Right lobe of liver (tissue), 6 donors: Measurements from ENCODE around the gene GRK4. TPM values are rescaled to one million over a fixed set of nuclear protein-coding genes. Genes with fewer than 3 reads are reported as not detected.

Source experiments
- ATAC-seq, 4 donors: fragments of 200-7000 bp; cut with Tn5 transposase; one replicate each; pipeline ENCODE4 v1.9.1; 2020; ENCODE audit warnings: mild to moderate bottlenecking in 4 of 4, moderate library complexity in 4 of 4
- DNase-seq, 3 donors: peaks; one replicate each; pipeline ENCODE4 v3.0.0-alpha.2; 2020
- H3K27ac ChIP-seq, 3 donors: fragments of 200-600 bp; one replicate each; pipeline ENCODE4 v1.8.0; 2022
- H3K27me3 ChIP-seq, 2 donors: fragments of 200-600 bp; one replicate each; pipeline ENCODE4 v1.8.0; 2022
- H3K36me3 ChIP-seq, 4 donors: fragments of 200-600 bp; sonication (generic) in 1 of 4; one replicate each; pipeline versions ENCODE4 v1.5.1 to v1.8.0; 2017 to 2022; ENCODE audit warnings: control low read depth in 1 of 4
- H3K4me1 ChIP-seq, 4 donors: fragments of 200-600 bp; sonication (generic) in 1 of 4; one replicate each; pipeline versions ENCODE4 v1.5.1 to v1.8.0; 2017 to 2022; ENCODE audit warnings: control low read depth in 1 of 4
- H3K4me3 ChIP-seq, 3 donors: fragments of 200-600 bp; one replicate each; pipeline ENCODE4 v1.8.0; 2022
- H3K9me3 ChIP-seq, 4 donors: fragments of 200-600 bp; sonication (generic) in 1 of 4; one replicate each; pipeline versions ENCODE4 v1.5.1 to v1.8.0; 2017 to 2022; ENCODE audit warnings: control low read depth in 1 of 4
- CTCF ChIP-seq, 4 donors: fragments of 200-600 bp in 3 of 4; fragments of 450-650 bp in 1 of 4; IDR thresholded peaks; one replicate each; pipeline versions ENCODE4 v1.5.1 to v1.8.0; 2016 to 2022; ENCODE audit warnings: antibody characterized with exemption in 4 of 4, mild to moderate bottlenecking in 2 of 4
- POLR2A ChIP-seq: fragments of 450-650 bp; IDR thresholded peaks from one replicate; pipeline ENCODE4 v1.6.1; 2017; ENCODE audit warnings: antibody characterized with exemption, mild to moderate bottlenecking
- WGBS: methylation state at CpG from one replicate; pipeline ENCODE4 v1.1.6; 2018; ENCODE audit warnings: low coverage, low lambda C conversion rate; ENCODE audit not compliant: insufficient coverage; ENCODE audit errors: missing lambda C conversion rate; 5-methylcytosine and 5-hydroxymethylcytosine counted together
- intact Hi-C, 2 donors: fragments of 100-400 bp; cut with DNase I; formaldehyde crosslinking; loops; one replicate each; pipeline versions ENCODE4 v1.11.2 to v1.14.1; 2022
- total RNA-seq, 6 experiments: library from RNA; depleted of rRNA in 2 of 6; stranded (reverse); fragments of >200 nt in 2 of 6; fragmentation: NEBNext Ultra II Directional in 3 of 6; extraction: Animal tissue kit (Norgen Biotek cat#: 25700) in 3 of 6; gene quantifications; one replicate each; pipeline versions ENCODE4 v1.1.0 to v1.2.4, GENCODE V29; 2016 to 2023
- donor health status: DM: no; HTN: yes; CAD: no.
- donor health status: DM: no; HTN: no; CAD: no.
- donor health status: DM: no; HTN: no; CAD: no.
- donor health status: DM: no; HTN: yes; CAD: no.
- donor health status: DM: no; HTN: yes; CAD: no.

Gene GRK4
- total RNA-seq, 6 experiments from 2014 or later = 1.0 to 4.3 (median 2.8) TPM

- Histone ChIP-seq H3K4me3 (peak overlapping the region; percentile 95 to 100 (median 99)), H3K9me3 (no peaks in the 10 kb centered on the region), H3K27me3 (no peaks in the 10 kb centered on the region), H3K4me1 (peaks cover 0 to 18% (median 3%) of the 10 kb centered on the region in 4 donors), H3K36me3 (peaks cover 0 to 17% (median 9%) of the 10 kb centered on the region in 4 donors), H3K27ac (peak overlapping the region; percentile 78 to 91 (median 83))
- peak in 3 of 4 donors; percentile 2 to 4 (median 3) for ATAC-seq
- 2% methylated on average over 33 of the region's 93 CpGs for WGBS
- intact Hi-C loops = loop anchor here in 1 of 2 donors (10.0 kb wide), 1 partner anchor 169 kb away; no protein-coding TSS in a partner anchor
- DNase-seq = peak; percentile 61 to 66 (median 65)
- TF ChIP-seq POLR2A (no peak), CTCF (IDR thresholded peaks at IDR 0.05) (no peak)
Measured at GRCh38 chr4:2934077-2934812, 29.1 kb upstream of the GRK4 start.

- H3K27me3 ChIP-seq = no peaks in the 10 kb centered on the region
- intact Hi-C loops = loop anchor here in 1 of 2 donors (10.0 kb wide), 1 partner anchor 170 kb away; no protein-coding TSS in a partner anchor
Measured at GRCh38 chr4:2934813-2935761, 28.3 kb upstream of the GRK4 start.

GRCh38 chr4:2935762-2936743 is 27.3 kb upstream of the GRK4 start:
- Histone ChIP-seq H3K27ac (peak overlapping the region in 1 of 3 donors; percentile 83), H3K36me3 (peaks cover 0 to 34% (median 19%) of the 10 kb centered on the region in 4 donors), H3K4me3 (peak overlapping the region; percentile 95 to 100 (median 99)), H3K27me3 (no peaks in the 10 kb centered on the region), H3K4me1 (peaks cover 0 to 5% (median 2%) of the 10 kb centered on the region in 4 donors), H3K9me3 (no peaks in the 10 kb centered on the region)
- intact Hi-C loops = loop anchor here in 1 of 2 donors (10.0 kb wide), 1 partner anchor 171 kb away; no protein-coding TSS in a partner anchor
- DNase-seq = peak; percentile 15 to 42 (median 41)
- TF ChIP-seq POLR2A (no peak), CTCF (IDR thresholded peaks at IDR 0.05) (no peak)
- 69% methylated on average over 17 of the region's 20 CpGs for WGBS
- no peak for ATAC-seq

More at GRCh38 chr4:2934813-2935761, 28.3 kb upstream of the GRK4 start:
- DNase-seq (peak; percentile 97), ATAC-seq (peak; percentile 68 to 83 (median 80))
- TF ChIP-seq POLR2A = peak; percentile 92
- peak in 3 of 4 donors; percentile 10 to 33 (median 10) for TF ChIP-seq CTCF (IDR thresholded peaks at IDR 0.05)
- H3K4me1 ChIP-seq = peaks cover 0 to 11% (median 3%) of the 10 kb centered on the region in 4 donors
- peak overlapping the region; percentile 78 to 91 (median 83) for H3K27ac ChIP-seq
- under 1% methylated on average over 24 of the region's 70 CpGs for WGBS
- peak overlapping the region; percentile 95 to 100 (median 99) for H3K4me3 ChIP-seq
- H3K9me3 ChIP-seq = no peaks in the 10 kb centered on the region
- H3K36me3 ChIP-seq = peaks cover 0 to 25% (median 13%) of the 10 kb centered on the region in 4 donors
